Subcutaneous adipose tissue (tissue), 4 donors: ENCODE data around the gene UBE2I. TPM values are rescaled to one million over a fixed set of nuclear protein-coding genes. Genes with fewer than 3 reads are reported as not detected.

Source experiments
- CTCF ChIP-seq: fragments of 450-650 bp; IDR thresholded peaks from one replicate; pipeline ENCODE4 v1.5.1; 2016; ENCODE audit warnings: low read depth, mild to moderate bottlenecking, control low read depth, antibody characterized with exemption, moderate library complexity
- total RNA-seq, 4 donors: library from RNA; depleted of rRNA; stranded (reverse); fragments of >200 nt; gene quantifications; one replicate each; pipeline ENCODE4 v1.1.0, GENCODE V29; 2016

Gene UBE2I
- total RNA-seq, 4 donors from 2014 or later = 41.1 to 102 (median 55.9) TPM

- TF ChIP-seq CTCF = no peak
These were observed 45.7 kb upstream of the UBE2I start for GRCh38 chr16:1263591-1264344.

- TF ChIP-seq CTCF = no peak
These were observed 44.9 kb upstream of the UBE2I start for GRCh38 chr16:1264345-1265089.

- TF ChIP-seq CTCF = no peak
These were observed 44.3 kb upstream of the UBE2I start for GRCh38 chr16:1265090-1265630.

- no peak for TF ChIP-seq CTCF
These were observed 43.6 kb upstream of the UBE2I start for GRCh38 chr16:1265826-1266225.

GRCh38 chr16:1271380-1271723, 38.1 kb upstream of the UBE2I start:
- TF ChIP-seq CTCF = no peak

- no peak for TF ChIP-seq CTCF
These were observed 36.8 kb upstream of the UBE2I start for GRCh38 chr16:1272453-1273198.

GRCh38 chr16:1273816-1274215, 35.6 kb upstream of the UBE2I start:
- no peak for TF ChIP-seq CTCF
